HG03432 (cell line): ENCODE data around the gene EFTUD2.

Experiments used
- ATAC-seq: cut with Tn5 transposase; IDR thresholded peaks from one replicate; pipeline ENCODE4 v1.9.1; 2021; ENCODE audit warnings: mild to moderate bottlenecking, moderate library complexity; ENCODE audit not compliant: unreplicated experiment

Gene EFTUD2

GRCh38 chr17:44911133-44912001, 12.1 kb upstream of the EFTUD2 start:
- no peak for ATAC-seq

GRCh38 chr17:44910231-44911106, 11.2 kb upstream of the EFTUD2 start:
- ATAC-seq = no peak

DNA sequence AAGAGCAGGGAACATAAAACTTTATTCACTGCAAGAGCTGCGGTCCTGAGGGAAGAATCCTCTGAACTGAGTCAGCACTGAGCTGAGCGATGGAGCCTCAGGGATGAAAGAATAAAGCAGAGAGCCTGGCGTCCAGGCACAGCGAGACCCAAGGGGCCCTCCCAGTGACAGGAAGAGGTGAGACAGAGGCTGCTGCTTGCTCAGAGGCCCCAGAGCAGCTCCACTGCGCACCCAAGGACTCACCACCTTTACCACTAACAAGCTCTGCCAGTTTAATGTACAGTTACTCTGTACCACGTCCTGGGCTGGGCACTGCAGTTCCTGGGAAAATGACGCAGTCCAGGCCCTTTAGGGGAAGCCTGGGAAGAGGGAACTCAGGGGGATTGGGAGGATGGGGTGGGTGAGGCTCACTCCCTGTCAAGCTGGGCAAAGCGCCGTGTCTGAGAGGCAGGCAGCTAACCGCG, 10.5 kb upstream of the EFTUD2 start:
- no peak for ATAC-seq

- no peak for ATAC-seq
Measured at GRCh38 chr17:44908761-44909326, 9.6 kb upstream of the EFTUD2 start.

- no peak for ATAC-seq
Measured at GRCh38 chr17:44907729-44908470, 8.7 kb upstream of the EFTUD2 start.

- ATAC-seq = no peak
Measured at GRCh38 chr17:44906763-44907728, 7.8 kb upstream of the EFTUD2 start.

DNA sequence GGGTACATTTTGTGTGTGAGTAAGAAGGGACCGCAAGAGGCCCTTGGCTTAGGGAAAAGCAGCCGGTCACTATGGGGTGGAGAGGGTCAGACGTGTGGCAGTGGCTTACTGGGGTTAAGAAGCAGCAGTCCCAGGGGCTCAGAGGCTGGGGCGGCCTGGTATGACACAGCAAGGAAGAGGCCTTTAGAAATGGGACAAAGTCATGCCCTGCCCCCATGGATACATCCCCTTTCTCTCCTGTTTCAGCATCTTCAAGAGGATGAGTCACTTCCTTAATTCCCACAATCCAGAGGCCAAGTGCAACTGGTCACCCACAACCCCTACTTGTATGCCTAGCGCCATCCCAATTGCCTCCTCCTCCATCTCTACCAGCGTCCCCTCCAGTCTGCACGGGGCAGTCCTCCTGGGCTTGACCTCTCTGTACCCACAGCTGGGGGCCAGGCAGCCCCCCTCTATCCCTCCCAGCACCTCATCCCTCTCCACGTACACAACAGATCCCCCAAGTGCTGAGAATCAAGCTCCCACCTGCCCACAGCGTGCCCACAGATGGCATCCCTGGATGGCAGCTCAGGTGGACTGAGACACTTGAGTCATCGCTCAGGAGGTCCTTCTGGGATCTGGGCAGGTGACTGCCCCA, 6.9 kb upstream of the EFTUD2 start:
- ATAC-seq = no peak

GRCh38 chr17:44905006-44906000, 6.1 kb upstream of the EFTUD2 start:
- no peak for ATAC-seq

- no peak for ATAC-seq
Measured at GRCh38 chr17:44904001-44904984, 5.0 kb upstream of the EFTUD2 start.

DNA sequence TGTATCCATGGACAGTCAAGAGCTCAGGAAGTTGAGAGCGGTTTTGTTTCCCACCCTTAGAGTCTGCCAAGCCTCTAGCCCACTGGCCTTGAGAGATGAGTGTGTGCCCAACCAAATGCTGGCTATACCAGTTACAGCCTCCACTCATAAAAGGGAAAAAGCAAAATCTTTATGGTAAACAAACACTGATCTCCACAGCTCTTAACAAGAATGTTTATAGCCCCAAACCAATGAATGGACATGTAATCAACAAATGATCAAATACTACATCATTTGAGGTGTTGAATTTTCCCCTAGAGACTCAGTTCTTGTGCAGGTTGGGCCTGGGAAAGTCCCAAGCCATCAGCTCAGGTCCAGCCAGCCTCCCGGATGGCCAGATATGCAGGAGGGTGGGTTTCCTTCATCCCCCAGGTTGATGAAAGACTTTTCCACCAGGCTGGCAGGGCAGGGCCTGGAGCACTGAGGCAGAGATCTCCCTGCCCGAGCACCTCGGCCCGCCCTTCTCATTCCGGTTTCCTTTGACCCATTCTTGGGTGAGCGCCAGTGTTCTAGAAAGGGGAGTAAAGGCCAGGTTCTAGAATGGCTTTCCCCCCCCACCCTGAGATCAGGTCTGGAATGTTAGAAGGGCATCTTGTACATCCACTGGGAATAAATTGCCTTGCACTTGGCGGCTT, 3.9 kb upstream of the EFTUD2 start:
- ATAC-seq = no peak

DNA sequence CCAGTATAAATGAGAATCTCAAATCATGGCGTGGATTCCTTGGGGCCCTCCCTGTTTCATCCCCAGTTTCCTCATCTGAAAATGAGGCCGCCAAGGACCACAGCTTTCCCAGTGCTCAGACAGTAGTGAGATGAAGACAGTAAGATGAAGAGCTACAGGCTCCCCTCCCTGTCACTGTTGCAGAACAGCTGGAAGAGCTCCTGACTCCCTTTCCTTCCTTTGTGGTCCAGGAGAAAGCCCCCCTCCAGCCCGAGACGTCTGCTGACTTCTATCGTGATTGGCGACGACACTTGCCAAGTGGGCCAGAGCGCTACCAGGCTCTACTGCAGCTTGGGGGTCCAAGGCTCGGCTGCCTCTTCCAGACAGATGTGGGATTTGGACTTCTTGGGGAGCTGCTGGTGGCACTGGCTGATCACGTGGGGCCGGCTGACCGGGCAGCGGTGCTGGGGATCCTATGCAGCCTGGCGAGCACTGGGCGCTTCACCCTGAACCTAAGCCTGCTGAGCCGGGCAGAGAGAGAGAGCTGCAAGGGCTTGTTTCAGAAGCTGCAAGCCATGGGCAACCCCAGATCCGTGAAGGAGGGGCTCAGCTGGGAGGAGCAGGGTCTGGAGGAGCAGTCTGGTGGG, 3.0 kb upstream of the EFTUD2 start:
- no peak for ATAC-seq

DNA sequence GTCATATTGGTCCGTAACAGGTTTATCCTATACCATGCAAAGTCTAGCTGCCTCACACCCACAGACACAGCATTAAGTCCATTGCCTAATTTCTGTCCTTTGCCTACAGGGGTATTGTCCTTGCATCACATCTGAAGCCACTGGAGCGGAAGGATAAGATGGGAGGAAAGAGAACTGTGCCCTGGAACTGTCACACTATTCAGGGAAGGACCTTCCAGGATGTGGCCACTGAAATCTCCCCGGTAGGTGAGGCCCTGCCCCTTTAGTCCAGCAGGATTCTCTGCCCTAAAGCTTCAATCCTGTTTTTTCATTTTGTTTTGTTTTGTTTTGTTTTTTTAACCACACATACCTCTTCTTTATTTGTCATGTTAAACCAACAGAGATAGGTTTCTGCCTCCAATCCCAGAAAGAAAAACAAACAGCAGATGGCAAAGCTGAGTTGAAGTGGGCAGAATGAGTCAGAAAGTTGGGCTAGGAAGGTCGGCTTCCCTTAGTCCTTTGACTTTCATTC, 2.2 kb upstream of the EFTUD2 start:
- no peak for ATAC-seq

DNA sequence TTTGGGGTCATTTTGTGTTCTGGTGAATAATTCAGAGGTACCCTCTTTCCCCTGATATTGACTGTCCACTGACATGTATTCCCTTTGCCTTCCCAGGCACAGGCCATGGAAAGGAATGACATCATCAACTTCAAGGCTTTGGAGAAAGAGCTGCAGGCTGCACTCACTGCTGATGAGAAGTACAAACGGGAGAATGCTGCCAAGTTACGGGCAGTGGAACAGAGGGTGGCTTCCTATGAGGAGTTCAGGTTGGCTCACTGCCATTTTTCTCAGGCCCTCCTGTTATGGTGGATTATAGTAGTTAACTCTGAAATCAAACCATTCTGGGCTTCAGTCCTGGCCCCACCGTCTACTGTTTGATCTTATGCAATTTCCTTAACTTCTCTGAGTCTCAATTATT, 1.6 kb upstream of the EFTUD2 start:
- ATAC-seq = no peak

DNA sequence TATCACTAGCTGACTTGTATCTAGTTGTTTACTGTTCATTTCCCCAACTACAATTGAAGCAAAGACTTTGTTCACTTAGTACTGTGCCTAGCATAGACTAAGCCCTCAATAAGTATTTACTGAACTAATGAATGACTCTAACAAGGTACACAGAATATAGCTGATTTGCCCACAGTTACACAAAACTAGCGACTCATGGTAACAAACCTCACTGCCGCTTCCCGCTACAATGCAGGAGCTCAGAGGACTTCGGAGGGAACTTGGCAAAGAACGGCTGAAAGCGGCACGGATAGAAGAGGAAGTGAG, 524 bp downstream of the EFTUD2 start:
- ATAC-seq = no peak

- ATAC-seq = no peak
Measured at GRCh38 chr17:44894642-44895041, 4.6 kb downstream of the EFTUD2 start.

DNA sequence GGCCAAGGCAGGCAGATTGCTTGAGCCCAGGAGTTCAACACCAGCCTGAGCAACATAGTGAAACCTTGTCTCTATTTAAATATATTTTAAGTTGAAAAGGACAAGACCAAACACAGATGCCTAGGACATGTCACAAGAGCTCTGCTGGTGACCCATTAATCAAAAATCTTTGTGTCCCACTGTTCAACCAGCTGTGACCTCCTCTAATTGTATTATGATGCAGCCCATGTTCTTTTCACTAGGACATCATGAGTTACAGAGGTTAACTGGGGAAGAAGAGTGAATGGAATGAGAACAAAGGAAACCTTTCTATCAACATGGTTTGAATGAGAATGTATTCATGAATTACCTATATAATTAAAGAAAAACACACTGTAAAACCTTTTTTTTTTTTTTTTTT, 7.0 kb downstream of the EFTUD2 start:
- no peak for ATAC-seq
